Measurements from ENCODE around the gene TTC33.

- TF ChIP-seq POLR2A (IDR thresholded peaks at IDR 0.05) (no peak), POLR2AphosphoS5 (IDR thresholded peaks at IDR 0.05) (no peak), CTCF (IDR thresholded peaks at IDR 0.05 in 8 of 11, conservative IDR thresholded peaks at IDR 0.05 in 3 of 11) (no peak)
Observed at GRCh38 chr5:40518485-40518917, 237.3 kb downstream of the TTC33 start.

Data from spleen (tissue), 7 donors.